IMR-90 (cell line): ENCODE data around the gene SMO.

Source experiments
- POLR2A ChIP-seq: IDR thresholded peaks from 2 replicates; pipeline ENCODE4 v1.6.1; 2012; ENCODE audit warnings: mild to moderate bottlenecking, low read depth, low read length
- USF2 ChIP-seq: fragments of 150-350 bp; IDR thresholded peaks from 2 replicates; pipeline ENCODE4 v1.6.1; 2017; ENCODE audit warnings: mild to moderate bottlenecking, antibody characterized with exemption, low read length, low read depth

GRCh38 chr7:129162732-129163131 is 25.7 kb upstream of the SMO start:
- TF ChIP-seq USF2 (no peak), POLR2A (no peak)
